Activated T-cell treated with anti-CD3 and anti-CD28 coated beads, Interleukin-2, amount 50 U/mL, for 24 hours (primary cell): Measurements from ENCODE around the gene IGF2BP2.
"Not testable (repeated sequence)": the region's sequence is repeated elsewhere in the genome, so short reads cannot be mapped to it uniquely, and the experiment has no call there.

Experiments used
- DNase-seq: peaks from one replicate; pipeline ENCODE4 v3.0.0-alpha.2; 2020
- H3K27ac Mint-ChIP-seq: 2 replicates; pipeline ENCODE4 v1.8.0; 2020; ENCODE audit warnings: mild to moderate bottlenecking, mixed read lengths
- H3K27me3 Mint-ChIP-seq: 2 replicates; pipeline ENCODE4 v1.8.0; 2020; ENCODE audit warnings: mixed read lengths
- H3K36me3 Mint-ChIP-seq: 2 replicates; pipeline ENCODE4 v1.8.0; 2020; ENCODE audit warnings: low read depth, mixed read lengths
- H3K4me1 Mint-ChIP-seq: 2 replicates; pipeline ENCODE4 v1.8.0; 2020; ENCODE audit warnings: low read depth, mixed read lengths
- H3K4me3 Mint-ChIP-seq: 2 replicates; pipeline ENCODE4 v1.8.0; 2020; ENCODE audit warnings: mild to moderate bottlenecking, moderate library complexity, mixed read lengths
- H3K9me3 Mint-ChIP-seq: 2 replicates; pipeline ENCODE4 v1.8.0; 2020; ENCODE audit warnings: mixed read lengths

Gene IGF2BP2

GRCh38 chr3:185825006-185825638, at the start of gene IGF2BP2:
TSS of gene IGF2BP2 (minus strand) at chr3:185825042. CDS start at chr3:185824960, 82 bp downstream.
- Mint-ChIP-seq H3K36me3 (no peaks in the 10 kb centered on the region), H3K4me3 (peak within 1 kb of the TSS; percentile 78), H3K4me1 (peaks cover 13% of the 10 kb centered on the region), H3K27me3 (peaks cover 78% of the 10 kb centered on the region), H3K9me3 (no peaks in the 10 kb centered on the region), H3K27ac (no peak within 1 kb of the TSS)
- peak; percentile 68 for DNase-seq

GRCh38 chr3:185874119-185874518, 49.3 kb upstream of the IGF2BP2 start:
- no peak overlapping the region for H3K27ac Mint-ChIP-seq
- no peak overlapping the region for H3K4me3 Mint-ChIP-seq
- no peaks in the 10 kb centered on the region for H3K36me3 Mint-ChIP-seq
- DNase-seq = no peak
- H3K27me3 Mint-ChIP-seq = peaks cover 11% of the 10 kb centered on the region
- H3K4me1 Mint-ChIP-seq = no peaks in the 10 kb centered on the region
- no peaks in the 10 kb centered on the region for H3K9me3 Mint-ChIP-seq

- Mint-ChIP-seq H3K27me3 (peaks cover 19% of the 10 kb centered on the region), H3K27ac (no peak overlapping the region), H3K4me3 (no peak overlapping the region), H3K9me3 (no peaks in the 10 kb centered on the region), H3K36me3 (no peaks in the 10 kb centered on the region), H3K4me1 (no peaks in the 10 kb centered on the region)
- DNase-seq = no peak
Observed at GRCh38 chr3:185867650-185868049, 42.8 kb upstream of the IGF2BP2 start.

GRCh38 chr3:185866995-185867394, 42.2 kb upstream of the IGF2BP2 start:
- Mint-ChIP-seq H3K4me1 (no peaks in the 10 kb centered on the region), H3K36me3 (no peaks in the 10 kb centered on the region), H3K4me3 (no peak overlapping the region), H3K9me3 (no peaks in the 10 kb centered on the region), H3K27me3 (peaks cover 19% of the 10 kb centered on the region), H3K27ac (no peak overlapping the region)
- DNase-seq = no peak

GRCh38 chr3:185866555-185866954, 41.7 kb upstream of the IGF2BP2 start:
- no peak overlapping the region for H3K4me3 Mint-ChIP-seq
- H3K36me3 Mint-ChIP-seq = no peaks in the 10 kb centered on the region

GRCh38 chr3:185865247-185865646, 40.4 kb upstream of the IGF2BP2 start:
- Mint-ChIP-seq H3K4me1 (no peaks in the 10 kb centered on the region), H3K9me3 (no peaks in the 10 kb centered on the region), H3K27me3 (peaks cover 16% of the 10 kb centered on the region), H3K36me3 (no peaks in the 10 kb centered on the region), H3K27ac (no peak overlapping the region), H3K4me3 (no peak overlapping the region)
- no peak for DNase-seq

More at GRCh38 chr3:185866555-185866954, 41.7 kb upstream of the IGF2BP2 start:
- H3K4me1 Mint-ChIP-seq = no peaks in the 10 kb centered on the region
- no peak for DNase-seq
- no peaks in the 10 kb centered on the region for H3K9me3 Mint-ChIP-seq
- peaks cover 19% of the 10 kb centered on the region for H3K27me3 Mint-ChIP-seq
- no peak overlapping the region for H3K27ac Mint-ChIP-seq

GRCh38 chr3:185864767-185865166, 39.9 kb upstream of the IGF2BP2 start:
- H3K27ac Mint-ChIP-seq = no peak overlapping the region
- no peaks in the 10 kb centered on the region for H3K9me3 Mint-ChIP-seq

GRCh38 chr3:185862920-185863319, 38.1 kb upstream of the IGF2BP2 start:
- Mint-ChIP-seq H3K9me3 (no peaks in the 10 kb centered on the region), H3K36me3 (no peaks in the 10 kb centered on the region), H3K27me3 (peaks cover 3% of the 10 kb centered on the region), H3K4me1 (no peaks in the 10 kb centered on the region), H3K4me3 (no peak overlapping the region), H3K27ac (no peak overlapping the region)
- DNase-seq = no peak

More at GRCh38 chr3:185864767-185865166, 39.9 kb upstream of the IGF2BP2 start:
- Mint-ChIP-seq H3K27me3 (peaks cover 15% of the 10 kb centered on the region), H3K36me3 (no peaks in the 10 kb centered on the region), H3K4me3 (no peak overlapping the region), H3K4me1 (no peaks in the 10 kb centered on the region)
- no peak for DNase-seq

- no peak overlapping the region for H3K4me3 Mint-ChIP-seq
- H3K4me1 Mint-ChIP-seq = no peaks in the 10 kb centered on the region
- DNase-seq = no peak
- peaks cover 2% of the 10 kb centered on the region for H3K27me3 Mint-ChIP-seq
- no peaks in the 10 kb centered on the region for H3K36me3 Mint-ChIP-seq
- H3K9me3 Mint-ChIP-seq = peaks cover 12% of the 10 kb centered on the region
- H3K27ac Mint-ChIP-seq = no peak overlapping the region
Observed at GRCh38 chr3:185859294-185859972, 34.6 kb upstream of the IGF2BP2 start.

GRCh38 chr3:185858502-185859225, 33.8 kb upstream of the IGF2BP2 start:
- no peak for DNase-seq
- H3K27me3 Mint-ChIP-seq = peaks cover 2% of the 10 kb centered on the region
- H3K4me1 Mint-ChIP-seq = no peaks in the 10 kb centered on the region
- no peak overlapping the region for H3K4me3 Mint-ChIP-seq
- no peak overlapping the region for H3K27ac Mint-ChIP-seq
- H3K36me3 Mint-ChIP-seq = no peaks in the 10 kb centered on the region
- H3K9me3 Mint-ChIP-seq = peaks cover 12% of the 10 kb centered on the region

GRCh38 chr3:185857208-185857607, 32.4 kb upstream of the IGF2BP2 start:
- peaks cover 2% of the 10 kb centered on the region for H3K27me3 Mint-ChIP-seq
- H3K27ac Mint-ChIP-seq = no peak overlapping the region
- DNase-seq = no peak
- H3K4me3 Mint-ChIP-seq = no peak overlapping the region
- H3K4me1 Mint-ChIP-seq = no peaks in the 10 kb centered on the region
- peaks cover 12% of the 10 kb centered on the region for H3K9me3 Mint-ChIP-seq
- H3K36me3 Mint-ChIP-seq = no peaks in the 10 kb centered on the region

- Mint-ChIP-seq H3K4me3 (no peak overlapping the region), H3K9me3 (peaks cover 12% of the 10 kb centered on the region), H3K36me3 (no peaks in the 10 kb centered on the region), H3K27me3 (peaks cover 2% of the 10 kb centered on the region), H3K4me1 (no peaks in the 10 kb centered on the region), H3K27ac (no peak overlapping the region)
- DNase-seq = no peak
Observed at GRCh38 chr3:185856652-185857051, 31.8 kb upstream of the IGF2BP2 start.

- H3K9me3 Mint-ChIP-seq = peaks cover 12% of the 10 kb centered on the region
- not testable (repeated sequence) for H3K4me3 Mint-ChIP-seq, DNase-seq, H3K27ac Mint-ChIP-seq, H3K4me1 Mint-ChIP-seq, H3K36me3 Mint-ChIP-seq, H3K27me3 Mint-ChIP-seq
Observed at GRCh38 chr3:185853771-185854170, 28.9 kb upstream of the IGF2BP2 start.

GRCh38 chr3:185852635-185853034, 27.8 kb upstream of the IGF2BP2 start:
- H3K4me1 Mint-ChIP-seq = no peaks in the 10 kb centered on the region
- no peak overlapping the region for H3K4me3 Mint-ChIP-seq
- no peak for DNase-seq
- no peak overlapping the region for H3K27ac Mint-ChIP-seq
- peaks cover 12% of the 10 kb centered on the region for H3K9me3 Mint-ChIP-seq
- no peaks in the 10 kb centered on the region for H3K36me3 Mint-ChIP-seq
- peaks cover 5% of the 10 kb centered on the region for H3K27me3 Mint-ChIP-seq

GRCh38 chr3:185851959-185852358, 27.1 kb upstream of the IGF2BP2 start:
- H3K4me1 Mint-ChIP-seq = no peaks in the 10 kb centered on the region
- peaks cover 6% of the 10 kb centered on the region for H3K27me3 Mint-ChIP-seq
- DNase-seq = no peak
- H3K27ac Mint-ChIP-seq = no peak overlapping the region
- no peak overlapping the region for H3K4me3 Mint-ChIP-seq
- no peaks in the 10 kb centered on the region for H3K36me3 Mint-ChIP-seq
- peaks cover 10% of the 10 kb centered on the region for H3K9me3 Mint-ChIP-seq
